Mucosa of descending colon (tissue), 3 donors: ENCODE measurements around the gene FNBP1L. TPM values are rescaled to one million over a fixed set of nuclear protein-coding genes. Genes with fewer than 3 reads are reported as not detected.

Experiments used
- ATAC-seq: fragments of 200-7000 bp; cut with Tn5 transposase; one replicate; pipeline ENCODE4 v1.9.1; 2020; ENCODE audit warnings: mild to moderate bottlenecking, moderate library complexity
- DNase-seq, 3 donors: peaks; one replicate each; pipeline ENCODE4 v3.0.0-alpha.2; 2020
- H3K36me3 ChIP-seq: fragments of 200-600 bp; one replicate; pipeline ENCODE4 v1.8.0; 2021; ENCODE audit warnings: low read depth, mild to moderate bottlenecking
- H3K4me1 ChIP-seq: fragments of 200-600 bp; one replicate; pipeline ENCODE4 v1.8.0; 2021; ENCODE audit warnings: low read depth, mild to moderate bottlenecking
- H3K4me3 ChIP-seq: fragments of 200-600 bp; one replicate; pipeline ENCODE4 v1.8.0; 2021; ENCODE audit warnings: mild to moderate bottlenecking
- H3K9me3 ChIP-seq: fragments of 200-600 bp; one replicate; pipeline ENCODE4 v1.8.0; 2021; ENCODE audit warnings: mild to moderate bottlenecking
- intact Hi-C, 2 donors: fragments of 100-400 bp; cut with DNase I in 1 of 2; cut with micrococcal nuclease in 1 of 2; formaldehyde crosslinking; loops; one replicate each; pipeline versions ENCODE4 v1.11.0 to v1.11.1; 2022; cut with DNase I, micrococcal nuclease
- total RNA-seq, 3 donors: library from RNA; stranded (reverse); fragmentation: NEBNext Ultra II Directional in 2 of 3; extraction: Animal tissue kit (Norgen Biotek cat#: 25700) in 2 of 3; gene quantifications; one replicate each; pipeline versions ENCODE4 v1.2.1 to v1.2.4, GENCODE V29; 2021 to 2023
- TF ChIP-seq, protein P1 (sequence below): fragments of 200-600 bp; IDR thresholded peaks from one replicate; pipeline ENCODE4 v1.8.0; 2022; ENCODE audit warnings: antibody characterized with exemption, mild to moderate bottlenecking
- donor health status: DM: no; HTN: no; CAD: no; lungs with moderate emphysema.
- donor health status: DM: no; HTN: no; CAD: no.
- donor health status: DM: no; HTN: yes; CAD: no.

The FNBP1L gene
- total RNA-seq, 3 donors from 2014 or later, result 32.7 to 49.1 (median 44.4) TPM

DNA sequence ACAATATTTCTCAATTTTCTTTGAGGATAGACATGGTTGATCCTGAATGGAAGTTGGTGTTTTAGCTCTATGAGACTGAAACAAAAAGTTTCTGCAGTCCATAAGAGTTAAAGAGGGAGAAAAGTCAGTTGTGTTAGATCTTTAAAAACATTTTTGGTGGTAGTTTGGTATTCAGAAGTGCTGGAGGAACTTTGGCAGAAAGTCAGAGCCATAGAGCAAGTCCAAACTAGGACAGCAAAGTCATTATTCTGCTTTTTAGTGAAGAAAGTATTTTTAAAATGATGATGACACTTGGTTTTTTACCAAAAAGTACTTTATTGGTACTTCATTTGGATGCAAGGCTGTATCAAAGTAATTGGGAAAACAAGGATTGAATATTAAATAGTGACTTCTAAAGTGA is 41.8 kb downstream of the FNBP1L start:
- DNase-seq (no peak), ATAC-seq (no peak)
- no peaks in the 10 kb centered on the region for H3K36me3 ChIP-seq
- intact Hi-C loops, result no loop called here
- H3K9me3 ChIP-seq, result no peaks in the 10 kb centered on the region
- TF ChIP-seq, protein P1, sequence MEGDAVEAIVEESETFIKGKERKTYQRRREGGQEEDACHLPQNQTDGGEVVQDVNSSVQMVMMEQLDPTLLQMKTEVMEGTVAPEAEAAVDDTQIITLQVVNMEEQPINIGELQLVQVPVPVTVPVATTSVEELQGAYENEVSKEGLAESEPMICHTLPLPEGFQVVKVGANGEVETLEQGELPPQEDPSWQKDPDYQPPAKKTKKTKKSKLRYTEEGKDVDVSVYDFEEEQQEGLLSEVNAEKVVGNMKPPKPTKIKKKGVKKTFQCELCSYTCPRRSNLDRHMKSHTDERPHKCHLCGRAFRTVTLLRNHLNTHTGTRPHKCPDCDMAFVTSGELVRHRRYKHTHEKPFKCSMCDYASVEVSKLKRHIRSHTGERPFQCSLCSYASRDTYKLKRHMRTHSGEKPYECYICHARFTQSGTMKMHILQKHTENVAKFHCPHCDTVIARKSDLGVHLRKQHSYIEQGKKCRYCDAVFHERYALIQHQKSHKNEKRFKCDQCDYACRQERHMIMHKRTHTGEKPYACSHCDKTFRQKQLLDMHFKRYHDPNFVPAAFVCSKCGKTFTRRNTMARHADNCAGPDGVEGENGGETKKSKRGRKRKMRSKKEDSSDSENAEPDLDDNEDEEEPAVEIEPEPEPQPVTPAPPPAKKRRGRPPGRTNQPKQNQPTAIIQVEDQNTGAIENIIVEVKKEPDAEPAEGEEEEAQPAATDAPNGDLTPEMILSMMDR, result no peak
- H3K4me1 ChIP-seq, result no peaks in the 10 kb centered on the region
- H3K4me3 ChIP-seq, result no peak overlapping the region

DNA sequence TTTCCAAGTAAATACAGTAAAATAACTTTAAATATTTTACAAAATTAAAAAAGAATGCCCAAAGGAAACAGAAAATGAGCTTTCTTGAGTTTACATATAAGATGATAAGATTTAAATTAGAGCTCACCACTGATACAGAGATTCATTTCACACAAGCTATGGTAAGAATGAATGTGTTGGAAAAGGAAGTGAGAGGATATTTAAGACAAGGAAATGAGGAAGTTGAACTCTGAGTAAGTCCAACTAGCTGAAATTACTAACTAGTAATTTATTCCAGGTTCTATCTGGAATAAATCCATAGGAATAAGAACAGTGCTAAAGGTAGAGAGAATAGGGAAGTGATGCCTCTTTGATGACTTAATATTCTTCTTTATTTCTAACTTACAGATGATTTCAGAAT is 42.4 kb downstream of the FNBP1L start:
- no peak for DNase-seq
- intact Hi-C loops, result no loop called here
- Histone ChIP-seq H3K9me3 (no peaks in the 10 kb centered on the region), H3K36me3 (no peaks in the 10 kb centered on the region), H3K4me1 (no peaks in the 10 kb centered on the region), H3K4me3 (no peak overlapping the region)
- ATAC-seq, result peak; percentile 70
- TF ChIP-seq, protein P1, result no peak

GRCh38 chr1:93495911-93496310 is 48.0 kb downstream of the FNBP1L start:
- Histone ChIP-seq H3K36me3 (no peaks in the 10 kb centered on the region), H3K9me3 (no peaks in the 10 kb centered on the region), H3K4me1 (no peaks in the 10 kb centered on the region), H3K4me3 (no peak overlapping the region)
- intact Hi-C loops, result no loop called here
- ATAC-seq (no peak), DNase-seq (no peak)
- TF ChIP-seq, protein P1, result no peak

GRCh38 chr1:93496520-93496919 is 48.6 kb downstream of the FNBP1L start:
- no peak for ATAC-seq
- Histone ChIP-seq H3K4me3 (no peak overlapping the region), H3K36me3 (no peaks in the 10 kb centered on the region), H3K9me3 (no peaks in the 10 kb centered on the region), H3K4me1 (no peaks in the 10 kb centered on the region)
- intact Hi-C loops, result no loop called here
- no peak for DNase-seq
- TF ChIP-seq, protein P1, result no peak

DNA sequence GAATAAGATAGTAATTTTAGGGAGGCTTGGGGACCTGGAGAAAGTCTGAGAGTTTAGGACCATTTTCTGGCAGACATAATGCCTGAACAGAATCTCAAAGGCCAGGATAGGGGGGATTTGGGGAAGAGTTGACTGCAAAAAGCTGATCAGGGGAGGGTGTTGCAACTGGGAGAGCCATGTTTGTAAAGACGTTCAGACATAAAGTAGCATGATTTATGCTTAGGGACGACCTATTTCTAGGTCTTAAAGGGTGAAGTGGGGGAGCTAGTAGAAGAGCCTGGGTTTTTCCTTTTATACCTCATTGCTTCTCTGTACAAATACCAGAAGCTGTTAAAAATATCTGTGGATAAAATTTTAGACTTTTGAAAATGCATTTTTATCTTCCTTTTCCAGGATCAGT is 51.2 kb downstream of the FNBP1L start:
- TF ChIP-seq, protein P1, result no peak
- H3K4me1 ChIP-seq, result no peaks in the 10 kb centered on the region
- ATAC-seq, result no peak
- no peaks in the 10 kb centered on the region for H3K36me3 ChIP-seq
- no peak overlapping the region for H3K4me3 ChIP-seq
- no peak for DNase-seq
- H3K9me3 ChIP-seq, result no peaks in the 10 kb centered on the region
- intact Hi-C loops, result no loop called here

GRCh38 chr1:93499533-93499932 is 51.6 kb downstream of the FNBP1L start:
- Histone ChIP-seq H3K4me1 (peaks cover 2% of the 10 kb centered on the region), H3K4me3 (no peak overlapping the region), H3K9me3 (no peaks in the 10 kb centered on the region), H3K36me3 (no peaks in the 10 kb centered on the region)
- intact Hi-C loops, result no loop called here
- TF ChIP-seq, protein P1, result no peak
- DNase-seq, result no peak
- ATAC-seq, result no peak
